SK-N-SH treated with all-trans-retinoic acid at 6 μM for 48 hours (cell line): ENCODE data around the gene VTI1A.

Experiments
- ATAC-seq: fragments of 200-7000 bp; cut with Tn5 transposase; 3 replicates; pipeline ENCODE4 v1.9.1; 2020; ENCODE audit warnings: mild to moderate bottlenecking, moderate library complexity
- ARNTL ChIP-seq: fragments of 450-650 bp; formaldehyde crosslinking; IDR thresholded peaks from 2 replicates; pipeline ENCODE4 v1.5.0; 2020; ENCODE audit warnings: low read depth, mild to moderate bottlenecking, moderate library complexity, borderline replicate concordance
- BACH2 ChIP-seq: fragments of 250-450 bp; sonication (Bioruptor Pico); IDR thresholded peaks from 2 replicates; pipeline ENCODE4 v1.9.0; 2021; ENCODE audit warnings: mild to moderate bottlenecking, borderline replicate concordance
- CSDC2 ChIP-seq: fragments of 250-450 bp; sonication (Bioruptor Pico); IDR thresholded peaks from 2 replicates; pipeline ENCODE4 v1.5.0; 2020; ENCODE audit warnings: mild to moderate bottlenecking, moderate library complexity
- CSRNP3 ChIP-seq: fragments of 250-450 bp; sonication (Bioruptor Pico); IDR thresholded peaks from 2 replicates; pipeline ENCODE4 v1.5.1; 2021; ENCODE audit warnings: mild to moderate bottlenecking, moderate library complexity
- ESRRG ChIP-seq: fragments of 250-450 bp; sonication (Bioruptor Pico); IDR thresholded peaks from 2 replicates; pipeline ENCODE4 v1.6.1; 2021; ENCODE audit warnings: mild to moderate bottlenecking
- ISL1 ChIP-seq: fragments of 250-450 bp; sonication (Bioruptor Pico); IDR thresholded peaks from 2 replicates; pipeline ENCODE4 v2.1.2; 2022; ENCODE audit warnings: mild to moderate bottlenecking, moderate library complexity
- OSR1 ChIP-seq: fragments of 250-450 bp; sonication (Bioruptor Pico); IDR thresholded peaks from 2 replicates; pipeline ENCODE4 v1.8.0; 2022; ENCODE audit warnings: moderate library complexity, mild to moderate bottlenecking, inconsistent platforms
- PATZ1 ChIP-seq: fragments of 250-450 bp; sonication (Bioruptor Pico); IDR thresholded peaks from 2 replicates; pipeline ENCODE4 v1.8.0; 2020; ENCODE audit warnings: mild to moderate bottlenecking, moderate library complexity, borderline replicate concordance
- POU6F1 ChIP-seq: fragments of 250-450 bp; sonication (Bioruptor Pico); IDR thresholded peaks from 2 replicates; pipeline ENCODE4 v1.8.0; 2021; ENCODE audit warnings: low read depth, mild to moderate bottlenecking, moderate library complexity, borderline replicate concordance
- PPARA ChIP-seq: fragments of 250-450 bp; sonication (Bioruptor Pico); IDR thresholded peaks from 2 replicates; pipeline ENCODE4 v1.5.0; 2020; ENCODE audit warnings: mild to moderate bottlenecking, borderline replicate concordance
- RARB ChIP-seq: fragments of 250-450 bp; sonication (Bioruptor Pico); IDR thresholded peaks from 2 replicates; pipeline ENCODE4 v1.8.0; 2021; ENCODE audit warnings: mild to moderate bottlenecking, moderate library complexity
- SNAI2 ChIP-seq: fragments of 250-450 bp; sonication (Bioruptor Pico); IDR thresholded peaks from 2 replicates; pipeline ENCODE4 v1.5.0; 2020; ENCODE audit warnings: mild to moderate bottlenecking, moderate library complexity
- ZC3H10 ChIP-seq: fragments of 250-450 bp; sonication (Bioruptor Pico); IDR thresholded peaks from 2 replicates; pipeline ENCODE4 v1.5.1; 2021; ENCODE audit warnings: mild to moderate bottlenecking, moderate library complexity
- ZFP3 ChIP-seq: fragments of 250-450 bp; sonication (Bioruptor Pico); IDR thresholded peaks from 2 replicates; pipeline ENCODE4 v1.5.0; 2020; ENCODE audit warnings: mild to moderate bottlenecking, moderate library complexity
- ZFP30 ChIP-seq: fragments of 450-650 bp; formaldehyde crosslinking; IDR thresholded peaks from 2 replicates; pipeline ENCODE4 v1.5.0; 2022; ENCODE audit warnings: mild to moderate bottlenecking, moderate library complexity
- ZNF565 ChIP-seq: fragments of 450-650 bp; formaldehyde crosslinking; conservative IDR thresholded peaks from 2 replicates; pipeline ENCODE4 v1.5.0; 2020; ENCODE audit warnings: low read depth, mild to moderate bottlenecking, moderate library complexity
- ZNF70 ChIP-seq: fragments of 450-650 bp; formaldehyde crosslinking; IDR thresholded peaks from 2 replicates; pipeline ENCODE4 v1.5.0; 2020; ENCODE audit warnings: mild to moderate bottlenecking, moderate library complexity
- ZNF8 ChIP-seq: fragments of 450-650 bp; formaldehyde crosslinking; IDR thresholded peaks from 2 replicates; pipeline ENCODE4 v1.5.0; 2020; ENCODE audit warnings: mild to moderate bottlenecking, moderate library complexity
- TF ChIP-seq, protein P1 (sequence below): fragments of 250-450 bp; sonication (Bioruptor Pico); IDR thresholded peaks from 2 replicates; pipeline ENCODE4 v1.5.0; 2020; ENCODE audit warnings: mild to moderate bottlenecking, moderate library complexity
- TF ChIP-seq, protein P2 (sequence below): fragments of 250-450 bp; sonication (Bioruptor Pico); IDR thresholded peaks from 2 replicates; pipeline ENCODE4 v1.5.1; 2020; ENCODE audit warnings: low read depth, mild to moderate bottlenecking, moderate library complexity

VTI1A gene

DNA sequence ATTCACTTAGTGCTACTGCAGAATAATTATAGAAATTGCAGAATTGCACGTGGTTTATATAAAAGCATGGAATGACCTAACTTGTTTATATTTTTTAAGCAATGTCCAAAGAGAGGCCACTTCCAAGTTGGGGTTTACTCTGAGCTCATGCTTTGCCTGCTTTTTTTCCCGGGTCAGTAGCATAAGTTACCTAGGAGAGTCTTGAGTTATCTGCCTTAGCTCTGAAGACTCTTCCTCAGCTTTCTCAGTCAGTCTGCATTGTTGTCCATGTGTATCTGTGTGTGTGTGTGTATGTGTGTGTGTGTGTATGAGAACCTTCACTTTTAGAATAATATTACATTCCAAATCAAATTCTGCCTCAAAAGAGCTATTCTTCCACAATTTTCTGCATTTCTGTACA, 263.5 kb downstream of the VTI1A start:
- no peak for ATAC-seq
- no peak for TF ChIP-seq CSRNP3 (CRISPR knock-in tag)
- TF ChIP-seq ISL1 (CRISPR knock-in tag), result no peak
- no peak for TF ChIP-seq ZNF70
- TF ChIP-seq SNAI2, result no peak
- no peak for TF ChIP-seq ESRRG (CRISPR knock-in tag)
- no peak for TF ChIP-seq ZNF8 (CRISPR knock-in tag)
- no peak for TF ChIP-seq BACH2 (CRISPR knock-in tag)
- TF ChIP-seq OSR1 (CRISPR knock-in tag), result no peak
- TF ChIP-seq, protein P1, sequence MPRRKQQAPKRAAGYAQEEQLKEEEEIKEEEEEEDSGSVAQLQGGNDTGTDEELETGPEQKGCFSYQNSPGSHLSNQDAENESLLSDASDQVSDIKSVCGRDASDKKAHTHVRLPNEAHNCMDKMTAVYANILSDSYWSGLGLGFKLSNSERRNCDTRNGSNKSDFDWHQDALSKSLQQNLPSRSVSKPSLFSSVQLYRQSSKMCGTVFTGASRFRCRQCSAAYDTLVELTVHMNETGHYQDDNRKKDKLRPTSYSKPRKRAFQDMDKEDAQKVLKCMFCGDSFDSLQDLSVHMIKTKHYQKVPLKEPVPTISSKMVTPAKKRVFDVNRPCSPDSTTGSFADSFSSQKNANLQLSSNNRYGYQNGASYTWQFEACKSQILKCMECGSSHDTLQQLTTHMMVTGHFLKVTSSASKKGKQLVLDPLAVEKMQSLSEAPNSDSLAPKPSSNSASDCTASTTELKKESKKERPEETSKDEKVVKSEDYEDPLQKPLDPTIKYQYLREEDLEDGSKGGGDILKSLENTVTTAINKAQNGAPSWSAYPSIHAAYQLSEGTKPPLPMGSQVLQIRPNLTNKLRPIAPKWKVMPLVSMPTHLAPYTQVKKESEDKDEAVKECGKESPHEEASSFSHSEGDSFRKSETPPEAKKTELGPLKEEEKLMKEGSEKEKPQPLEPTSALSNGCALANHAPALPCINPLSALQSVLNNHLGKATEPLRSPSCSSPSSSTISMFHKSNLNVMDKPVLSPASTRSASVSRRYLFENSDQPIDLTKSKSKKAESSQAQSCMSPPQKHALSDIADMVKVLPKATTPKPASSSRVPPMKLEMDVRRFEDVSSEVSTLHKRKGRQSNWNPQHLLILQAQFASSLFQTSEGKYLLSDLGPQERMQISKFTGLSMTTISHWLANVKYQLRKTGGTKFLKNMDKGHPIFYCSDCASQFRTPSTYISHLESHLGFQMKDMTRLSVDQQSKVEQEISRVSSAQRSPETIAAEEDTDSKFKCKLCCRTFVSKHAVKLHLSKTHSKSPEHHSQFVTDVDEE (CRISPR knock-in tag), result no peak
- TF ChIP-seq RARB (CRISPR knock-in tag), result no peak
- no peak for TF ChIP-seq ARNTL (CRISPR knock-in tag)
- no peak for TF ChIP-seq ZNF565
- TF ChIP-seq CSDC2 (CRISPR knock-in tag), result no peak
- no peak for TF ChIP-seq PPARA (CRISPR knock-in tag)
- TF ChIP-seq POU6F1 (CRISPR knock-in tag), result no peak
- no peak for TF ChIP-seq ZFP3
- TF ChIP-seq ZFP30 (CRISPR knock-in tag), result no peak
- TF ChIP-seq PATZ1 (CRISPR knock-in tag), result no peak
- TF ChIP-seq, protein P2, sequence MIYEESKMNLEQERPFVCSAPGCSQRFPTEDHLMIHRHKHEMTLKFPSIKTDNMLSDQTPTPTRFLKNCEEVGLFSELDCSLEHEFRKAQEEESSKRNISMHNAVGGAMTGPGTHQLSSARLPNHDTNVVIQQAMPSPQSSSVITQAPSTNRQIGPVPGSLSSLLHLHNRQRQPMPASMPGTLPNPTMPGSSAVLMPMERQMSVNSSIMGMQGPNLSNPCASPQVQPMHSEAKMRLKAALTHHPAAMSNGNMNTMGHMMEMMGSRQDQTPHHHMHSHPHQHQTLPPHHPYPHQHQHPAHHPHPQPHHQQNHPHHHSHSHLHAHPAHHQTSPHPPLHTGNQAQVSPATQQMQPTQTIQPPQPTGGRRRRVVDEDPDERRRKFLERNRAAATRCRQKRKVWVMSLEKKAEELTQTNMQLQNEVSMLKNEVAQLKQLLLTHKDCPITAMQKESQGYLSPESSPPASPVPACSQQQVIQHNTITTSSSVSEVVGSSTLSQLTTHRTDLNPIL (CRISPR knock-in tag), result no peak
- no peak for TF ChIP-seq ZC3H10 (CRISPR knock-in tag)

DNA sequence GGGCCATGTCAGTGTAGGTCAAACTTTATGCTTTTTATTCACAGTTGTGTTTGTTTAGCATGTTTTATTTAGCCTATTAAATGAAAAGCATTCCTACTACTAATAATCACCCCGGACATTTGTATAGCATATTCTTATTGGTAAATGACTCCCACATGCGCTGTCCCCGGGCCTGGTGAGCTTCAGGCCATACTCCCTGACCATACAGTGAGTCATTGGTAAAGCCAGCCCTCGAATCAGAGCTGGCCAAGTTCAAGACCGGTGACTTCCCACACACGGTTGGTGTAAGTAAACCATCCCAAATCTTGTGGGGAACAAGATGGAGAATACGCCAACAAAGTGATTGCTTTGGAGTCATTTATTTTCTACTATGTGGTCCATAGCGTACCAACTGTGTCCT, 264.4 kb downstream of the VTI1A start:
- 0 out of 3 replicates have a peak, but pooled peaks have one; percentile 42 for ATAC-seq
- TF ChIP-seq, protein P2 (CRISPR knock-in tag), result no peak
- TF ChIP-seq RARB (CRISPR knock-in tag), result no peak
- no peak for TF ChIP-seq CSRNP3 (CRISPR knock-in tag)
- TF ChIP-seq POU6F1 (CRISPR knock-in tag), result no peak
